Measurements from ENCODE around the gene EXOC2.

DNA sequence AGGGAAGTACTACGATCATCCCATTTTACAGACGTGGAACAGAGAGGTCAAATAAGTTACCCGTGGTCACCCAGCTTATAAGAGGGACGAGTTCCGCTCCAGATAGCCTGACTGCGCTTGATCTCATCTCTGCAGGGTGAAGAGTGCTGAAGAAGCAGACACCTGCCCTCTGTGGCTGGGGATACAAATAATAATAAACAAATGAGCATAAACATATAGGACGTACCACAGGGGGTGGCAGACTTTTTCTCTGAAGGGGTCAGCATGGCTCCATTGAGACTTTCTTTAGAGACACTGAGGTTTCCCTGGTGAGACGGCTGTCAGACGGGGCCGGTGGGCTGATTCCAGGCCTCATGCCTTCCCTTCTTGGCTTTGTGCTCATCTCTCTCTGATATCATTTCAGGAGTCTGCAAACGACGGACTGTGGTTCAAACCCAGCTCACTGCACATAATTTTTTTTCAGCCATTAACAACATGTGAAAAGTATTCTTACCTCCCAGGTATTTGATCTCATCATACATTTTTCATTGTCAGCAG lies 254.2 kb downstream of the EXOC2 start:
- TF ChIP-seq, protein P1, sequence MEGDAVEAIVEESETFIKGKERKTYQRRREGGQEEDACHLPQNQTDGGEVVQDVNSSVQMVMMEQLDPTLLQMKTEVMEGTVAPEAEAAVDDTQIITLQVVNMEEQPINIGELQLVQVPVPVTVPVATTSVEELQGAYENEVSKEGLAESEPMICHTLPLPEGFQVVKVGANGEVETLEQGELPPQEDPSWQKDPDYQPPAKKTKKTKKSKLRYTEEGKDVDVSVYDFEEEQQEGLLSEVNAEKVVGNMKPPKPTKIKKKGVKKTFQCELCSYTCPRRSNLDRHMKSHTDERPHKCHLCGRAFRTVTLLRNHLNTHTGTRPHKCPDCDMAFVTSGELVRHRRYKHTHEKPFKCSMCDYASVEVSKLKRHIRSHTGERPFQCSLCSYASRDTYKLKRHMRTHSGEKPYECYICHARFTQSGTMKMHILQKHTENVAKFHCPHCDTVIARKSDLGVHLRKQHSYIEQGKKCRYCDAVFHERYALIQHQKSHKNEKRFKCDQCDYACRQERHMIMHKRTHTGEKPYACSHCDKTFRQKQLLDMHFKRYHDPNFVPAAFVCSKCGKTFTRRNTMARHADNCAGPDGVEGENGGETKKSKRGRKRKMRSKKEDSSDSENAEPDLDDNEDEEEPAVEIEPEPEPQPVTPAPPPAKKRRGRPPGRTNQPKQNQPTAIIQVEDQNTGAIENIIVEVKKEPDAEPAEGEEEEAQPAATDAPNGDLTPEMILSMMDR (IDR thresholded peaks at IDR 0.05; ENCODE audit: low read depth, low read length), result no peak
- no peak for TF ChIP-seq EZH2phosphoT487 (IDR thresholded peaks at IDR 0.05; ENCODE audit: low read depth)
